Body of pancreas (tissue), 4 donors: ENCODE data around the gene GABRP. TPM values are rescaled to one million over a fixed set of nuclear protein-coding genes. Genes with fewer than 3 reads are reported as not detected.

Source experiments
- ATAC-seq: fragments of 150-250 bp; one replicate; pipeline ENCODE4 v1.9.1; 2016
- DNase-seq, 4 donors: peaks; one replicate each; pipeline ENCODE4 v3.0.0-alpha.2; 2019
- H3K27ac ChIP-seq, 4 donors: fragments of 200-600 bp; sonication (generic); 1 replicate in 3 of 4; 2 replicates in 1 of 4; pipeline versions ENCODE4 v1.5.1 to v1.6.1; 2016 to 2019; ENCODE audit warnings: mild to moderate bottlenecking in 1 of 4, mixed read lengths in 1 of 4, moderate library complexity in 1 of 4
- H3K27me3 ChIP-seq, 2 donors: fragments of 200-600 bp; sonication (generic); one replicate each; pipeline ENCODE4 v1.6.0; 2016; ENCODE audit warnings: mild to moderate bottlenecking in 1 of 2
- H3K36me3 ChIP-seq, 2 donors: fragments of 200-600 bp; sonication (generic); replicated peaks in 1 of 2; 2 replicates each; pipeline ENCODE4 v1.5.1; 2016; ENCODE audit warnings: low read depth in 2 of 2; ENCODE audit not compliant: insufficient read depth in 1 of 2
- H3K4me1 ChIP-seq: fragments of 200-600 bp; sonication (generic); one replicate; pipeline ENCODE4 v1.6.0; 2016
- H3K4me3 ChIP-seq, 2 donors: fragments of 200-600 bp; sonication (generic); 1 replicate in 1 of 2; 2 replicates in 1 of 2; pipeline ENCODE4 v1.5.1; 2016 to 2019
- H3K9me3 ChIP-seq, 3 donors: fragments of 200-600 bp; sonication (generic); 1 replicate in 2 of 3; 2 replicates in 1 of 3; pipeline ENCODE4 v1.5.1; 2016
- POLR2A ChIP-seq, 3 donors: fragments of 450-650 bp; IDR thresholded peaks; one replicate each; pipeline ENCODE4 v1.6.1; 2016; ENCODE audit warnings: antibody characterized with exemption in 3 of 3, mild to moderate bottlenecking in 2 of 3
- WGBS, 2 donors: methylation state at CpG; one replicate each; pipeline ENCODE4 v1.1.5; 2017; 5-methylcytosine and 5-hydroxymethylcytosine counted together
- intact Hi-C: fragments of 100-400 bp; cut with DNase I; formaldehyde crosslinking; loops from one replicate; pipeline ENCODE4 v1.15.1; 2023
- total RNA-seq, 2 donors: library from RNA; depleted of rRNA; stranded (reverse); fragments of >200 nt; gene quantifications; one replicate each; pipeline ENCODE4 v1.1.0, GENCODE V29; 2016
- TF ChIP-seq, protein P1 (sequence below), 7 experiments: fragments of 450-650 bp in 4 of 7; fragments of 200-600 bp in 3 of 7; sonication (generic) in 3 of 7; IDR thresholded peaks; one replicate each; pipeline ENCODE4 v1.5.1; 2016 to 2019; ENCODE audit warnings: antibody characterized with exemption in 7 of 7

The GABRP gene
- total RNA-seq, 2 donors from 2014 or later: 8.6 TPM; not detected in 1

DNA sequence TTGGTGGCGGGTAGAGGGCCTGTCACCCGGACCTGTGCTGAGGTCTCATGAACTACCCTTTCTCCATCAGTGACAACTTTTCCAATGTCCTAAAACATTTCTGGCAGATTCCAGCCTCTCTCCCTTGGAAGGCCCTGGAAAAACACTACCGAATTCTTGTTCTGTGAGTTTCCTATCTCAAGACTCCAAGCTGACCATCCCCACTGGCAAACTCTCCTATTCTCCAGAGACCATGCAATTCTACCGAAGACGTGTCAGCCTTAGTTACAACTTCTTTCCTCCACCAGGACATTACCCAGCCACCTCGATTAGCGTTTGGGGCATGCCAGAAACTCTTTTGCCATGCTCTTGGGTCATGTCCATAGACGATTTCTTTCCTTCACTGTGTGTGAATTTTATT lies 26.8 kb upstream of the GABRP start:
- peaks cover 63% of the 10 kb centered on the region for H3K4me1 ChIP-seq
- H3K9me3 ChIP-seq: no peaks in the 10 kb centered on the region
- ATAC-seq (peak; percentile 24), DNase-seq (no peak)
- TF ChIP-seq POLR2A (IDR thresholded peaks at IDR 0.05): no peak
- TF ChIP-seq, protein P1, sequence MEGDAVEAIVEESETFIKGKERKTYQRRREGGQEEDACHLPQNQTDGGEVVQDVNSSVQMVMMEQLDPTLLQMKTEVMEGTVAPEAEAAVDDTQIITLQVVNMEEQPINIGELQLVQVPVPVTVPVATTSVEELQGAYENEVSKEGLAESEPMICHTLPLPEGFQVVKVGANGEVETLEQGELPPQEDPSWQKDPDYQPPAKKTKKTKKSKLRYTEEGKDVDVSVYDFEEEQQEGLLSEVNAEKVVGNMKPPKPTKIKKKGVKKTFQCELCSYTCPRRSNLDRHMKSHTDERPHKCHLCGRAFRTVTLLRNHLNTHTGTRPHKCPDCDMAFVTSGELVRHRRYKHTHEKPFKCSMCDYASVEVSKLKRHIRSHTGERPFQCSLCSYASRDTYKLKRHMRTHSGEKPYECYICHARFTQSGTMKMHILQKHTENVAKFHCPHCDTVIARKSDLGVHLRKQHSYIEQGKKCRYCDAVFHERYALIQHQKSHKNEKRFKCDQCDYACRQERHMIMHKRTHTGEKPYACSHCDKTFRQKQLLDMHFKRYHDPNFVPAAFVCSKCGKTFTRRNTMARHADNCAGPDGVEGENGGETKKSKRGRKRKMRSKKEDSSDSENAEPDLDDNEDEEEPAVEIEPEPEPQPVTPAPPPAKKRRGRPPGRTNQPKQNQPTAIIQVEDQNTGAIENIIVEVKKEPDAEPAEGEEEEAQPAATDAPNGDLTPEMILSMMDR (IDR thresholded peaks at IDR 0.05): no peak
- no peaks in the 10 kb centered on the region for H3K27me3 ChIP-seq
- H3K27ac ChIP-seq: peak overlapping the region; percentile 72 to 90 (median 75)
- intact Hi-C loops: no loop called here
- WGBS, 2 donors: 55 to 60% methylated on average over 8 of the region's 8 CpGs
- H3K4me3 ChIP-seq: no peak overlapping the region
- H3K36me3 ChIP-seq: no peaks in the 10 kb centered on the region

DNA sequence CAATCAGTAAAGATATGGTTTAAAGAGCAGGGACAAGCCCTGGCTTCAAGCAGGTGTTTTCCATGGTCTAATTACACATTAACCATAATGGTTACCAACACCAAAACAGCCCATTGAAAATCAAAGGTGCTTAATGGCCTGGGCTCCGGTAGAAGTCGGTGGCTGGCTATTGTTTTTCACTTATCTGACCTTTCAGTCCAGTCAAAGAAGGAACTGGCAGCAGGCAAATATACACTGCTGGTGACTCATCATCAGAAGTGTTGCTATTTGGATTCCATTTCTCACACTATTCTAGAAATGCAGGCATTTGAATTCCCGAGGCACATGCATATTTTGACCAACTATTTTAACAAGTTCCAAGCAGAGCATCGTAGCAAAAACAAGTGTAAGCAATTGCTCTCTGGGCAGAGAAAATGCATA lies 26.3 kb upstream of the GABRP start:
- peak overlapping the region; percentile 72 to 90 (median 75) for H3K27ac ChIP-seq
- H3K4me1 ChIP-seq: peaks cover 59% of the 10 kb centered on the region
- H3K36me3 ChIP-seq: no peaks in the 10 kb centered on the region
- TF ChIP-seq, protein P1 (IDR thresholded peaks at IDR 0.05): no peak
- peak in 1 of 3 donors; percentile 17 for TF ChIP-seq POLR2A (IDR thresholded peaks at IDR 0.05)
- H3K9me3 ChIP-seq: no peaks in the 10 kb centered on the region
- H3K4me3 ChIP-seq: no peak overlapping the region
- WGBS, 2 donors: 8 to 14% methylated on average over 4 of the region's 4 CpGs
- intact Hi-C loops: no loop called here
- DNase-seq: peak; percentile 61 to 90 (median 74)
- peak; percentile 94 for ATAC-seq
- H3K27me3 ChIP-seq: no peaks in the 10 kb centered on the region

DNA sequence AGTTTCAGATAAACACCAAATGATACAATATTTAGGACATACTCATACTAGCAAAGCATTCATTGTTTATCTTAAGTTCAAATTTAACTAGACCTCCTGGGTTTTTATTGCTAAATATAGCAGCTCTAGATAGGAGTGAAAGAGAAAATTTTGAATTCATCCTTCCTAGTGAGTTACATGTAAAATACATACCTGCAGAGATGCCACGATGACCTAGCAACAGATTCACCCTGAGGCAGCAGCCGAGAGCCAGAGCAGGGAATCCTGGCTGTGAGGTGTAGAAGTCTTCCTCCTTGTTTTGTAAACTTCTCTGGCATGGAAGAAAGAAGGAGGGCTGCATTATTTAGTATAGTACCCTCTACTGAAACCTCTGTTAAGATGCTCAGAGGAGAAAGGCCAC lies 25.9 kb upstream of the GABRP start:
- no peaks in the 10 kb centered on the region for H3K36me3 ChIP-seq
- H3K4me1 ChIP-seq: peaks cover 54% of the 10 kb centered on the region
- no peaks in the 10 kb centered on the region for H3K27me3 ChIP-seq
- DNase-seq (no peak), ATAC-seq (peak; percentile 5)
- H3K4me3 ChIP-seq: no peak overlapping the region
- TF ChIP-seq, protein P1 (IDR thresholded peaks at IDR 0.05): no peak
- no peak for TF ChIP-seq POLR2A (IDR thresholded peaks at IDR 0.05)
- intact Hi-C loops: no loop called here
- peak overlapping the region; percentile 72 to 90 (median 75) for H3K27ac ChIP-seq
- H3K9me3 ChIP-seq: no peaks in the 10 kb centered on the region
- WGBS, 2 donors: 41 to 79% methylated on average over 2 of the region's 2 CpGs

DNA sequence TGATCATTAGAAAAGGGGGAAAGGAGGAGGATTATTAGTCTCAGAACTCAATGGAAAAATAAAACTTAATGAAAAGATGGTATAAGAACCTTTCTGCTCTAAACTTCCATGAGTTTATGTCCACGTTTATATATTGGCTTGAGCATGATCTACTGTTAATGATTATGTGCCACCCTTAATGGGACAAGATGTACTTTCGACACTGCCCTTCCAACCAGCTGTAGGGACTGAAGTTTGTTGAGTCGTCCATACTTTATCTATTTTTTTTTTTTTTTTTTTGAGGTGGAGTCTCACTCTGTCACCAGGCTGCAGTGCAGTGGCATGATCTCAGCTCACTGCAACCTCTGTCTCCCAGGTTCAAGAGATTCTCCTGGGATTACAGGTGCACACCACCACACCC lies 25.0 kb upstream of the GABRP start:
- no peaks in the 10 kb centered on the region for H3K27me3 ChIP-seq
- no peaks in the 10 kb centered on the region for H3K36me3 ChIP-seq
- intact Hi-C loops: no loop called here
- WGBS, 2 donors: 36 to 40% methylated on average over 3 of the region's 3 CpGs
- TF ChIP-seq POLR2A (IDR thresholded peaks at IDR 0.05): no peak
- TF ChIP-seq, protein P1 (IDR thresholded peaks at IDR 0.05): no peak
- ATAC-seq (no peak), DNase-seq (no peak)
- no peak overlapping the region for H3K4me3 ChIP-seq
- H3K4me1 ChIP-seq: peaks cover 54% of the 10 kb centered on the region
- peak overlapping the region; percentile 72 to 90 (median 75) for H3K27ac ChIP-seq
- H3K9me3 ChIP-seq: no peaks in the 10 kb centered on the region

DNA sequence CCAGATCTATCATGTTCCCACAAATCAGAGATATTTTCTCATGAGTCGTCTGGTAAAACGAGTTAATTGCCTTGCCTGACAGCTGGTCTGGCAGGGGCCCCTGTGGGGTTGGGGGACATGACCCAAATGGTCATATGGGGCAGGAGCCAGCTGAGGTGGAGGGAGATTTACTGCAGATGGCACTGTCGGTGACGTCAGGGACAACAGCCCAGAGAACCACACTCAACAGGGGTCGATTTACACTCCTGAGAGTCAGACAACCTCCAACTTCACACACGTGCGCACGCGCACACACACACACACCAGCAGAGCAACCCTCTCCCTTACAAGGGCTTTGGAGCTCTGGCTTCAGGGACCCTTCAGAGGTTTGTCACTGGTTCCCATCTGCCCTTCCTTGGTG lies 23.4 kb upstream of the GABRP start:
- 68 to 77% methylated on average over 7 to 9 of the region's 9 CpGs for whole genome bisulfite sequencing, 2 donors
- H3K27me3 ChIP-seq: no peaks in the 10 kb centered on the region
- intact Hi-C loops: no loop called here
- H3K36me3 ChIP-seq: no peaks in the 10 kb centered on the region
- H3K4me1 ChIP-seq: peaks cover 52% of the 10 kb centered on the region
- DNase-seq: no peak
- no peaks in the 10 kb centered on the region for H3K9me3 ChIP-seq
- H3K27ac ChIP-seq: peak overlapping the region in 2 of 4 donors; percentile 72 to 90
- TF ChIP-seq POLR2A (IDR thresholded peaks at IDR 0.05): no peak
- TF ChIP-seq, protein P1 (IDR thresholded peaks at IDR 0.05): no peak
- H3K4me3 ChIP-seq: no peak overlapping the region
- ATAC-seq: no peak
